A673 (cell line): ENCODE results near the gene ATMIN.

Experiments
- CTCF ChIP-seq: fragments of 300-800, 200-600 bp; sonication (generic); conservative IDR thresholded peaks from 2 replicates; pipeline ENCODE4 v1.5.1; 2017; ENCODE audit warnings: low read depth, mild to moderate bottlenecking, antibody characterized with exemption, low read length, moderate library complexity, mixed read lengths
- EZH2 ChIP-seq: fragments of 200-600 bp; sonication (generic); IDR thresholded peaks from 2 replicates; pipeline ENCODE4 v1.6.1; 2017; ENCODE audit warnings: borderline replicate concordance, low read depth, mild to moderate bottlenecking, mixed read lengths, antibody characterized with exemption, low read length; ENCODE audit not compliant: poor library complexity, severe bottlenecking

GRCh38 chr16:81001330-81001729 lies 34.3 kb upstream of the ATMIN start:
- TF ChIP-seq CTCF: no peak
- no peak for TF ChIP-seq EZH2
